Nucleus accumbens (tissue), 56 donors: ENCODE measurements around the gene TFCP2L1.
"Not testable (repeated sequence)": the region's sequence is repeated elsewhere in the genome, so short reads cannot be mapped to it uniquely, and the experiment has no call there.

ENCODE experiments used
- DNase-seq, 56 donors: peaks; one replicate each; lab custom pipeline; 2025; lab: John Stamatoyannopoulos, UW

The TFCP2L1 gene

GRCh38 chr2:121273116-121273515 is 11.9 kb downstream of the TFCP2L1 start:
- DNase-seq = no peak

GRCh38 chr2:121272596-121272995 is 12.4 kb downstream of the TFCP2L1 start:
- no peak for DNase-seq

- not testable (repeated sequence) for DNase-seq
Measured at GRCh38 chr2:121269436-121269835, 15.6 kb downstream of the TFCP2L1 start.

- DNase-seq = no peak
Measured at GRCh38 chr2:121266543-121267106, 18.4 kb downstream of the TFCP2L1 start.

GRCh38 chr2:121263996-121264715 is 20.8 kb downstream of the TFCP2L1 start:
- DNase-seq = no peak

- DNase-seq = no peak
Measured at GRCh38 chr2:121260370-121261154, 24.4 kb downstream of the TFCP2L1 start.

- no peak for DNase-seq
Measured at GRCh38 chr2:121258051-121258450, 27.0 kb downstream of the TFCP2L1 start.

- no peak for DNase-seq
Measured at GRCh38 chr2:121257480-121257840, 27.5 kb downstream of the TFCP2L1 start.

- DNase-seq = no peak
Measured at GRCh38 chr2:121256720-121257479, 28.1 kb downstream of the TFCP2L1 start.

GRCh38 chr2:121255358-121255757 is 29.6 kb downstream of the TFCP2L1 start:
- no peak for DNase-seq

- DNase-seq = no peak
Measured at GRCh38 chr2:121254748-121255147, 30.3 kb downstream of the TFCP2L1 start.

- no peak for DNase-seq
Measured at GRCh38 chr2:121253674-121254240, 31.2 kb downstream of the TFCP2L1 start.

GRCh38 chr2:121253021-121253673 is 31.9 kb downstream of the TFCP2L1 start:
- no peak for DNase-seq

- DNase-seq = no peak
Measured at GRCh38 chr2:121251497-121251896, 33.5 kb downstream of the TFCP2L1 start.

GRCh38 chr2:121248766-121249343 is 36.1 kb downstream of the TFCP2L1 start:
- no peak for DNase-seq

GRCh38 chr2:121247971-121248370 is 37.0 kb downstream of the TFCP2L1 start:
- DNase-seq = no peak

- DNase-seq = no peak
Measured at GRCh38 chr2:121247534-121247933, 37.5 kb downstream of the TFCP2L1 start.

GRCh38 chr2:121246704-121247255 is 38.2 kb downstream of the TFCP2L1 start:
- no peak for DNase-seq

- no peak for DNase-seq
Measured at GRCh38 chr2:121245913-121246312, 39.1 kb downstream of the TFCP2L1 start.
